Panc1 (cell line): ENCODE measurements around the gene SCRN2. TPM values are rescaled to one million over a fixed set of nuclear protein-coding genes. Genes with fewer than 3 reads are reported as not detected.

Experiments used
- ATAC-seq: fragments of 200-7000 bp; cut with Tn5 transposase; 2 replicates; pipeline ENCODE4 v1.9.1; 2020; ENCODE audit warnings: mild to moderate bottlenecking, moderate library complexity
- BruUV-seq: library from RNA; stranded (reverse); fragments of 400-500 nt; replicated peaks from 2 replicates; lab custom pipeline; 2021; lab: Mats Ljungman, UMichigan
- CTCF ChIA-PET: fragments of 300-600 bp; sonication (Branson Sonifier 250); formaldehyde crosslinking; loops from one replicate; lab custom pipeline; 2022; ENCODE audit warnings: antibody characterized with exemption; lab: Charles Lee
- POLR2A ChIA-PET: fragments of 300-600 bp; sonication (Branson Sonifier 250); formaldehyde crosslinking; loops from one replicate; lab custom pipeline; 2022; ENCODE audit warnings: antibody characterized with exemption; lab: Charles Lee
- DNase-seq: peaks from one replicate; pipeline ENCODE4 v3.0.0-alpha.2; 2010; ENCODE audit warnings: low read depth, low spot score
- H3K27ac ChIP-seq: 2 replicates; pipeline ENCODE4 v1.5.1; 2011; ENCODE audit warnings: mild to moderate bottlenecking, low read length, inconsistent platforms
- H3K27me3 ChIP-seq: fragments of 200-500 bp; sonication (Bioruptor generic); 2 replicates; pipeline ENCODE4 v1.6.0; 2014; ENCODE audit warnings: low read length, inconsistent platforms; ENCODE audit not compliant: control insufficient read depth, insufficient read depth
- H3K36me3 ChIP-seq: fragments of 200-500 bp; sonication (Bioruptor generic); 2 replicates; pipeline ENCODE4 v1.5.1; 2014; ENCODE audit warnings: inconsistent platforms, mild to moderate bottlenecking, low read length, moderate library complexity; ENCODE audit not compliant: control insufficient read depth, insufficient read depth
- H3K4me1 ChIP-seq: 2 replicates; pipeline ENCODE4 v1.5.1; 2011; ENCODE audit warnings: inconsistent platforms, mild to moderate bottlenecking, low read length, moderate library complexity; ENCODE audit not compliant: control insufficient read depth, insufficient read depth
- H3K4me3 ChIP-seq, 2 experiments: 2 replicates each; pipeline ENCODE4 v1.5.1; 2011 to 2012; ENCODE audit warnings: low read depth in 2 of 2, low read length in 2 of 2, mild to moderate bottlenecking in 2 of 2, inconsistent platforms in 1 of 2, moderate library complexity in 1 of 2
- H3K9me3 ChIP-seq: fragments of 200-500 bp; sonication (Bioruptor generic); 2 replicates; pipeline ENCODE4 v1.5.1; 2014; ENCODE audit warnings: low read depth, mild to moderate bottlenecking, inconsistent platforms, low read length, moderate library complexity; ENCODE audit not compliant: control insufficient read depth, insufficient read depth
- POLR2AphosphoS5 ChIP-seq: IDR thresholded peaks from 2 replicates; pipeline ENCODE4 v1.6.1; 2012; ENCODE audit warnings: mild to moderate bottlenecking, low read depth, low read length, moderate library complexity
- REST ChIP-seq, 2 experiments: IDR thresholded peaks; 2 replicates each; pipeline ENCODE4 v1.6.1; 2011 to 2012; ENCODE audit warnings: low read depth in 2 of 2, control low read depth in 1 of 2, low read length in 1 of 2, mild to moderate bottlenecking in 1 of 2, moderate library complexity in 1 of 2; ENCODE audit not compliant: insufficient read depth in 1 of 2
- SIN3A ChIP-seq: IDR thresholded peaks from 2 replicates; pipeline ENCODE4 v1.6.1; 2012; ENCODE audit warnings: low read depth, mild to moderate bottlenecking, low read length, moderate library complexity, borderline replicate concordance; ENCODE audit not compliant: insufficient read depth
- TCF7L2 ChIP-seq: IDR thresholded peaks from 2 replicates; pipeline ENCODE4 v1.6.1; 2011; ENCODE audit warnings: mild to moderate bottlenecking, low read depth, low read length, inconsistent platforms
- in situ Hi-C: cut with HindIII; loops from 2 replicates; pipeline ENCODE4 v1.10.0; 2016; ENCODE audit warnings: low sequenced_read_pairs, low pct_unique_long_range_greater_than_20kb
- intact Hi-C: fragments of 100-400 bp; cut with micrococcal nuclease; formaldehyde crosslinking; loops from one replicate; pipeline ENCODE4 v1.10.0; 2022; ENCODE audit not compliant: unreplicated experiment
- total RNA-seq: library from RNA; stranded (reverse); gene quantifications from one replicate; pipeline ENCODE4 v1.2.1, GENCODE V29; 2021; ENCODE audit not compliant: unreplicated experiment
- TF ChIP-seq, protein P1 (sequence below): fragments of 450-650 bp; IDR thresholded peaks from 2 replicates; pipeline ENCODE4 v1.5.1; 2017; ENCODE audit warnings: mild to moderate bottlenecking

SCRN2 gene
- total RNA-seq, 1 experiment from 2014 or later, result 34.9 TPM

DNA sequence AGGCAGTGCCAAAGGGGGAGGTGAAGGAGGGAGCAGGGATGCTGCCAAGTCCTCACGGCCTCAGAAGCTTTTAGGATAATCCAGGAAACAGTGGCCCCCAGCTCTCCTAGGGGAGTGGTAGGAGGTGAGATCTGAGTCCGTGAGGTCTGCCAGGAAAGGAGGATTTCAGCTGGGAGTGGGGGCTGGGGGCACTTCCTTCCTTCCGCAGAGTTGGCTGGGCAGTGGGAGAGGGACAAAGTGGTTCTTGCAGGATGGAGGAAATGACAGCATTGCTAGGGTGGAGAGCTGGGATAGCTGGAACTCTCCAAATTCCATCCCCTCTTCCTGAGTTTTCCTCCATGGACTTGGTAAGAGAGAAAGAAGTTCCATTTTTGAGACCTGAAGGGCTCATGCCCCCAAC is 14.7 kb upstream of the SCRN2 start:
- in situ Hi-C loops, result no loop called here
- Histone ChIP-seq H3K9me3 (no peaks in the 10 kb centered on the region), H3K36me3 (no peaks in the 10 kb centered on the region), H3K27ac (no peak overlapping the region), H3K27me3 (peaks cover 22% of the 10 kb centered on the region), H3K4me3 (no peak overlapping the region), H3K4me1 (peaks cover under 1% of the 10 kb centered on the region; the same call in 1 of the 2 replicates)
- BruUV-seq, result no TSS peak
- DNase-seq, result no peak
- ChIA-PET POLR2A (interaction anchor here (0.6 kb wide), 1 partner anchor 201 kb away, joined by 9 read pairs; no protein-coding TSS in a partner anchor), CTCF (no interaction called here)
- no peak for ATAC-seq
- TF ChIP-seq TCF7L2 (no peak), REST (IDR thresholded peaks at IDR 0.05; ENCODE audit: insufficient read depth in 1 of 2, low read depth in 2 of 2, low read length in 1 of 2) (no peak), POLR2AphosphoS5 (no peak)
- intact Hi-C loops, result no loop called here

DNA sequence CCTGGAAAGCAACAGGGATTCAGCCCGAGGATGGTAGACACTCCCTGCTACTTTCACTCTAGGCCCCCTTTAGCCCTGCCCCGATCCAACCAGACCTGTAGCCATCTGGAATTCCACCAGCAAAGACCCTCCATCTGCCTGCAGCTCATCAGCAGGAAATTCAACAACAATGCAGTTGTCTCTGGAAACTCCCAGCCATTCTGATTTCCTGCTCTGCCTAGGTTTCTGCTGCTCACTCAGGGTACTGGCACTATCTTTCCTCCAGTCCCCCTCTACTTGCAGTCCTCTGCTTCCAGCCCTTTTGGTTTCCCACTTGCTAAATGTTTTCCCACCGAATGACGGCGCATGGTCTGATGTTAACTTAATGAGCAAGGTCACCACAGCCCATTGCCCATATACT is 12.5 kb upstream of the SCRN2 start:
- ChIA-PET CTCF (no interaction called here), POLR2A (no interaction called here)

More for the DNA sequence above, 12.5 kb upstream of the SCRN2 start:
- intact Hi-C loops (no loop called here), in situ Hi-C loops (no loop called here)
- no TSS peak for BruUV-seq
- TF ChIP-seq POLR2AphosphoS5 (no peak), SIN3A (no peak), REST (IDR thresholded peaks at IDR 0.05; ENCODE audit: insufficient read depth in 1 of 2, low read depth in 2 of 2, low read length in 1 of 2) (no peak), TCF7L2 (no peak)
- TF ChIP-seq, protein P1, sequence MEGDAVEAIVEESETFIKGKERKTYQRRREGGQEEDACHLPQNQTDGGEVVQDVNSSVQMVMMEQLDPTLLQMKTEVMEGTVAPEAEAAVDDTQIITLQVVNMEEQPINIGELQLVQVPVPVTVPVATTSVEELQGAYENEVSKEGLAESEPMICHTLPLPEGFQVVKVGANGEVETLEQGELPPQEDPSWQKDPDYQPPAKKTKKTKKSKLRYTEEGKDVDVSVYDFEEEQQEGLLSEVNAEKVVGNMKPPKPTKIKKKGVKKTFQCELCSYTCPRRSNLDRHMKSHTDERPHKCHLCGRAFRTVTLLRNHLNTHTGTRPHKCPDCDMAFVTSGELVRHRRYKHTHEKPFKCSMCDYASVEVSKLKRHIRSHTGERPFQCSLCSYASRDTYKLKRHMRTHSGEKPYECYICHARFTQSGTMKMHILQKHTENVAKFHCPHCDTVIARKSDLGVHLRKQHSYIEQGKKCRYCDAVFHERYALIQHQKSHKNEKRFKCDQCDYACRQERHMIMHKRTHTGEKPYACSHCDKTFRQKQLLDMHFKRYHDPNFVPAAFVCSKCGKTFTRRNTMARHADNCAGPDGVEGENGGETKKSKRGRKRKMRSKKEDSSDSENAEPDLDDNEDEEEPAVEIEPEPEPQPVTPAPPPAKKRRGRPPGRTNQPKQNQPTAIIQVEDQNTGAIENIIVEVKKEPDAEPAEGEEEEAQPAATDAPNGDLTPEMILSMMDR, result no peak
- Histone ChIP-seq H3K36me3 (no peaks in the 10 kb centered on the region), H3K27ac (no peak overlapping the region), H3K4me1 (peaks cover 3% of the 10 kb centered on the region; the same call in 1 of the 2 replicates), H3K9me3 (no peaks in the 10 kb centered on the region), H3K27me3 (peaks cover 22% of the 10 kb centered on the region), H3K4me3 (no peak overlapping the region)
- ATAC-seq (no peak), DNase-seq (no peak)
